Measurements from ENCODE around the gene PTPMT1. TPM values are rescaled to one million over a fixed set of nuclear protein-coding genes. Genes with fewer than 3 reads are reported as not detected.

The PTPMT1 gene
- total and polyA plus RNA-seq, 2 experiments from 2014 or later = 106 to 109 TPM

GRCh38 chr11:47572715-47573255 is 7.4 kb downstream of the PTPMT1 start:
- peaks cover 73% of the 10 kb centered on the region for H3K36me3 Mint-ChIP-seq (ENCODE audit: low read depth)
- H3K36me3 ChIP-seq (ENCODE audit: insufficient read depth) = peaks cover 23% of the 10 kb centered on the region
- no peak for DNase-seq (ENCODE audit: low spot score)
- H3K27me3 ChIP-seq (ENCODE audit: insufficient read depth) = no peaks in the 10 kb centered on the region
- no peaks in the 10 kb centered on the region for H3K9me3 Mint-ChIP-seq
- no peak overlapping the region for H3K4me3 ChIP-seq
- H2AFZ ChIP-seq = no peak overlapping the region
- H3K4me2 ChIP-seq = no peak overlapping the region
- peaks cover 9% of the 10 kb centered on the region for H3K4me1 Mint-ChIP-seq
- H3K27me3 Mint-ChIP-seq (ENCODE audit: insufficient read depth, low read depth, poor library complexity) = peaks cover 3% of the 10 kb centered on the region
- peaks cover 13% of the 10 kb centered on the region for H4K20me1 ChIP-seq (replicated peaks; ENCODE audit: insufficient read depth)
- H3F3A ChIP-seq (replicated peaks; ENCODE audit: low read depth) = peaks cover 9% of the 10 kb centered on the region; the same call in 1 of the 2 replicates
- H3K4me1 ChIP-seq (ENCODE audit: insufficient read depth) = peaks cover 2% of the 10 kb centered on the region
- H3K27ac ChIP-seq (ENCODE audit: low read depth) = no peak overlapping the region
- peaks cover 32% of the 10 kb centered on the region for H3K79me2 ChIP-seq (replicated peaks; ENCODE audit: insufficient read depth)
- no peak overlapping the region for H3K27ac Mint-ChIP-seq
- ATAC-seq = no peak
- no peak overlapping the region for H3K4me3 Mint-ChIP-seq
- H3K9me2 ChIP-seq (ENCODE audit: insufficient read depth) = no peaks in the 10 kb centered on the region
- TF ChIP-seq CREB1 (CRISPR knock-in tag; IDR thresholded peaks at IDR 0.05; ENCODE audit: low read depth) (no peak), EZH2 (IDR thresholded peaks at IDR 0.05; ENCODE audit: low read depth, unreplicated experiment) (no peak), EZH2phosphoT487 (IDR thresholded peaks at IDR 0.05; ENCODE audit: unreplicated experiment) (no peak), ZNF114 (CRISPR knock-in tag; IDR thresholded peaks at IDR 0.05) (no peak), NANOG (IDR thresholded peaks at IDR 0.05; ENCODE audit: borderline replicate concordance) (no peak), ZNF331 (CRISPR knock-in tag; IDR thresholded peaks at IDR 0.05; ENCODE audit: low read depth) (no peak), POLR2AphosphoS5 (IDR thresholded peaks at IDR 0.05; ENCODE audit: low read depth) (no peak)

GRCh38 chr11:47573321-47573720 is 7.9 kb downstream of the PTPMT1 start:
- Histone ChIP-seq H3K4me1 (ENCODE audit: insufficient read depth) (peaks cover 7% of the 10 kb centered on the region), H3K79me2 (replicated peaks; ENCODE audit: insufficient read depth) (peaks cover 31% of the 10 kb centered on the region), H4K20me1 (replicated peaks; ENCODE audit: insufficient read depth) (peaks cover 13% of the 10 kb centered on the region), H3F3A (replicated peaks; ENCODE audit: low read depth) (peaks cover 14% of the 10 kb centered on the region; the same call in 1 of the 2 replicates), H3K9me2 (ENCODE audit: insufficient read depth) (no peaks in the 10 kb centered on the region), H3K27ac (ENCODE audit: low read depth) (no peak overlapping the region), H3K27me3 (ENCODE audit: insufficient read depth) (no peaks in the 10 kb centered on the region), H3K4me3 (no peak overlapping the region), H3K36me3 (ENCODE audit: insufficient read depth) (peaks cover 23% of the 10 kb centered on the region), H3K4me2 (no peak overlapping the region), H2AFZ (no peak overlapping the region)
- no peak overlapping the region for H3K4me3 Mint-ChIP-seq
- H3K9me3 Mint-ChIP-seq = no peaks in the 10 kb centered on the region
- no peak for ATAC-seq
- no peak for DNase-seq (ENCODE audit: low spot score)
- peaks cover 73% of the 10 kb centered on the region for H3K36me3 Mint-ChIP-seq (ENCODE audit: low read depth)
- peaks cover 3% of the 10 kb centered on the region for H3K27me3 Mint-ChIP-seq (ENCODE audit: insufficient read depth, low read depth, poor library complexity)
- H3K4me1 Mint-ChIP-seq = peaks cover 14% of the 10 kb centered on the region
- H3K27ac Mint-ChIP-seq = no peak overlapping the region
- TF ChIP-seq STAT1 (IDR thresholded peaks at IDR 0.05; ENCODE audit: unreplicated experiment) = no peak
- TF ChIP-seq ZNF114 (CRISPR knock-in tag; IDR thresholded peaks at IDR 0.05) = no peak
- TF ChIP-seq, protein P1, sequence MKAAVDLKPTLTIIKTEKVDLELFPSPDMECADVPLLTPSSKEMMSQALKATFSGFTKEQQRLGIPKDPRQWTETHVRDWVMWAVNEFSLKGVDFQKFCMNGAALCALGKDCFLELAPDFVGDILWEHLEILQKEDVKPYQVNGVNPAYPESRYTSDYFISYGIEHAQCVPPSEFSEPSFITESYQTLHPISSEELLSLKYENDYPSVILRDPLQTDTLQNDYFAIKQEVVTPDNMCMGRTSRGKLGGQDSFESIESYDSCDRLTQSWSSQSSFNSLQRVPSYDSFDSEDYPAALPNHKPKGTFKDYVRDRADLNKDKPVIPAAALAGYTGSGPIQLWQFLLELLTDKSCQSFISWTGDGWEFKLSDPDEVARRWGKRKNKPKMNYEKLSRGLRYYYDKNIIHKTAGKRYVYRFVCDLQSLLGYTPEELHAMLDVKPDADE (IDR thresholded peaks at IDR 0.05) = no peak
- no peak for TF ChIP-seq NANOG (IDR thresholded peaks at IDR 0.05; ENCODE audit: borderline replicate concordance)
- no peak for TF ChIP-seq CREB1 (CRISPR knock-in tag; IDR thresholded peaks at IDR 0.05; ENCODE audit: low read depth)
- TF ChIP-seq POLR2AphosphoS5 (IDR thresholded peaks at IDR 0.05; ENCODE audit: low read depth) = no peak
- TF ChIP-seq JUNB (IDR thresholded peaks at IDR 0.05; ENCODE audit: unreplicated experiment) = no peak
- no peak for TF ChIP-seq ZNF462 (CRISPR knock-in tag; IDR thresholded peaks at IDR 0.05)
- no peak for TF ChIP-seq EZH2phosphoT487 (IDR thresholded peaks at IDR 0.05; ENCODE audit: unreplicated experiment)
- no peak for TF ChIP-seq ZNF331 (CRISPR knock-in tag; IDR thresholded peaks at IDR 0.05; ENCODE audit: low read depth)
- TF ChIP-seq, protein P2, sequence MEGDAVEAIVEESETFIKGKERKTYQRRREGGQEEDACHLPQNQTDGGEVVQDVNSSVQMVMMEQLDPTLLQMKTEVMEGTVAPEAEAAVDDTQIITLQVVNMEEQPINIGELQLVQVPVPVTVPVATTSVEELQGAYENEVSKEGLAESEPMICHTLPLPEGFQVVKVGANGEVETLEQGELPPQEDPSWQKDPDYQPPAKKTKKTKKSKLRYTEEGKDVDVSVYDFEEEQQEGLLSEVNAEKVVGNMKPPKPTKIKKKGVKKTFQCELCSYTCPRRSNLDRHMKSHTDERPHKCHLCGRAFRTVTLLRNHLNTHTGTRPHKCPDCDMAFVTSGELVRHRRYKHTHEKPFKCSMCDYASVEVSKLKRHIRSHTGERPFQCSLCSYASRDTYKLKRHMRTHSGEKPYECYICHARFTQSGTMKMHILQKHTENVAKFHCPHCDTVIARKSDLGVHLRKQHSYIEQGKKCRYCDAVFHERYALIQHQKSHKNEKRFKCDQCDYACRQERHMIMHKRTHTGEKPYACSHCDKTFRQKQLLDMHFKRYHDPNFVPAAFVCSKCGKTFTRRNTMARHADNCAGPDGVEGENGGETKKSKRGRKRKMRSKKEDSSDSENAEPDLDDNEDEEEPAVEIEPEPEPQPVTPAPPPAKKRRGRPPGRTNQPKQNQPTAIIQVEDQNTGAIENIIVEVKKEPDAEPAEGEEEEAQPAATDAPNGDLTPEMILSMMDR (conservative IDR thresholded peaks at IDR 0.05; ENCODE audit: low read depth in 2 of 2) = no peak

Measured in GM23338 (cell line).